ENCODE results near the gene NOL4L.

The NOL4L gene

GRCh38 chr20:32462900-32463641 lies 122.1 kb downstream of the NOL4L start:
- Histone ChIP-seq H3K27ac (no peak overlapping the region), H3K4me3 (no peak overlapping the region)
- TF ChIP-seq CTCF (IDR thresholded peaks at IDR 0.05): no peak
- no peak for DNase-seq (ENCODE audit: low spot score)

GRCh38 chr20:32461836-32462600 lies 123.1 kb downstream of the NOL4L start:
- no peak for DNase-seq (ENCODE audit: low spot score)
- no peak for TF ChIP-seq CTCF (IDR thresholded peaks at IDR 0.05)
- Histone ChIP-seq H3K4me3 (no peak overlapping the region), H3K27ac (no peak overlapping the region)

GRCh38 chr20:32460683-32461320 lies 124.3 kb downstream of the NOL4L start:
- no peak overlapping the region for H3K4me3 ChIP-seq
- TF ChIP-seq CTCF (IDR thresholded peaks at IDR 0.05): no peak
- H3K27ac ChIP-seq: no peak overlapping the region
- DNase-seq (ENCODE audit: low spot score): no peak

- Histone ChIP-seq H3K27ac (no peak overlapping the region), H3K4me3 (no peak overlapping the region)
- TF ChIP-seq CTCF (IDR thresholded peaks at IDR 0.05): no peak
- no peak for DNase-seq (ENCODE audit: low spot score)
Measured at GRCh38 chr20:32460231-32460630, 124.9 kb downstream of the NOL4L start.

- TF ChIP-seq CTCF (IDR thresholded peaks at IDR 0.05): no peak
- H3K4me3 ChIP-seq: no peak overlapping the region
- H3K27ac ChIP-seq: no peak overlapping the region
- no peak for DNase-seq (ENCODE audit: low spot score)
Measured at GRCh38 chr20:32458837-32459220, 126.3 kb downstream of the NOL4L start.

GRCh38 chr20:32458061-32458836 lies 126.9 kb downstream of the NOL4L start:
- Histone ChIP-seq H3K27ac (no peak overlapping the region), H3K4me3 (no peak overlapping the region)
- no peak for DNase-seq (ENCODE audit: low spot score)
- no peak for TF ChIP-seq CTCF (IDR thresholded peaks at IDR 0.05)

Measured in coronary artery (tissue), 2 donors.